ENCODE data around the gene SH3PXD2A.
"Not testable (repeated sequence)": the region's sequence is repeated elsewhere in the genome, so short reads cannot be mapped to it uniquely, and the experiment has no call there.

The SH3PXD2A gene

DNA sequence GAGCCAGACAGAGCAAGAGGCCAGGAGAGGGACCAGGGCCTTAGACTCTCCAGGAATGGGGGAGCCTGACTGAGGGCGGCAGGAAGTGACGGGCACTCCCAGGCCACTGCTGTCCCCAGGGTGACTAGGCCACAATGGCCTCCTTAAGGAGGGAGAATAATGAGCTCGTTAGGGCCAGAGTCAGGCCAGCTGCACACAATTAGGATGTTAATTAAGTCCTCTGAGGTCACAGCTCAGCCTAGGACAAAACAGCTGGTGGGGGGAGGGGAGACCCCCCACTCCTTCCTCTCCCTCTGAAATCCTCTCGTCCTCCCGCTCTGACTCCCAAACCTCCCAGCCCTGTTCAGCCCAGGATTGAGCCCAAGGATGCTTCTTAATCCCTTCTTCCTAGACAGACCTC lies 218.9 kb downstream of the SH3PXD2A start:
- TF ChIP-seq, protein P1, sequence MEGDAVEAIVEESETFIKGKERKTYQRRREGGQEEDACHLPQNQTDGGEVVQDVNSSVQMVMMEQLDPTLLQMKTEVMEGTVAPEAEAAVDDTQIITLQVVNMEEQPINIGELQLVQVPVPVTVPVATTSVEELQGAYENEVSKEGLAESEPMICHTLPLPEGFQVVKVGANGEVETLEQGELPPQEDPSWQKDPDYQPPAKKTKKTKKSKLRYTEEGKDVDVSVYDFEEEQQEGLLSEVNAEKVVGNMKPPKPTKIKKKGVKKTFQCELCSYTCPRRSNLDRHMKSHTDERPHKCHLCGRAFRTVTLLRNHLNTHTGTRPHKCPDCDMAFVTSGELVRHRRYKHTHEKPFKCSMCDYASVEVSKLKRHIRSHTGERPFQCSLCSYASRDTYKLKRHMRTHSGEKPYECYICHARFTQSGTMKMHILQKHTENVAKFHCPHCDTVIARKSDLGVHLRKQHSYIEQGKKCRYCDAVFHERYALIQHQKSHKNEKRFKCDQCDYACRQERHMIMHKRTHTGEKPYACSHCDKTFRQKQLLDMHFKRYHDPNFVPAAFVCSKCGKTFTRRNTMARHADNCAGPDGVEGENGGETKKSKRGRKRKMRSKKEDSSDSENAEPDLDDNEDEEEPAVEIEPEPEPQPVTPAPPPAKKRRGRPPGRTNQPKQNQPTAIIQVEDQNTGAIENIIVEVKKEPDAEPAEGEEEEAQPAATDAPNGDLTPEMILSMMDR (IDR thresholded peaks at IDR 0.05): no peak
- Histone ChIP-seq H3K4me3 (ENCODE audit: low read depth in 1 of 2, low read length in 1 of 2) (no peak overlapping the region), H3K4me1 (ENCODE audit: control insufficient read depth in 1 of 2, insufficient read depth in 1 of 2, low read depth in 1 of 2, low read length in 1 of 2) (no peaks in the 10 kb centered on the region), H3K9me3 (no peaks in the 10 kb centered on the region), H3K27me3 (no peaks in the 10 kb centered on the region), H3K27ac (no peak overlapping the region), H3K36me3 (no peaks in the 10 kb centered on the region)

- Histone ChIP-seq H3K36me3 (no peaks in the 10 kb centered on the region), H3K4me3 (ENCODE audit: low read depth in 1 of 2, low read length in 1 of 2) (no peak overlapping the region), H3K27me3 (no peaks in the 10 kb centered on the region), H3K9me3 (no peaks in the 10 kb centered on the region), H3K4me1 (ENCODE audit: control insufficient read depth in 1 of 2, insufficient read depth in 1 of 2, low read depth in 1 of 2, low read length in 1 of 2) (no peaks in the 10 kb centered on the region), H3K27ac (no peak overlapping the region)
- TF ChIP-seq, protein P1 (IDR thresholded peaks at IDR 0.05): no peak
Measured at GRCh38 chr10:103635580-103635979, 219.8 kb downstream of the SH3PXD2A start.

DNA sequence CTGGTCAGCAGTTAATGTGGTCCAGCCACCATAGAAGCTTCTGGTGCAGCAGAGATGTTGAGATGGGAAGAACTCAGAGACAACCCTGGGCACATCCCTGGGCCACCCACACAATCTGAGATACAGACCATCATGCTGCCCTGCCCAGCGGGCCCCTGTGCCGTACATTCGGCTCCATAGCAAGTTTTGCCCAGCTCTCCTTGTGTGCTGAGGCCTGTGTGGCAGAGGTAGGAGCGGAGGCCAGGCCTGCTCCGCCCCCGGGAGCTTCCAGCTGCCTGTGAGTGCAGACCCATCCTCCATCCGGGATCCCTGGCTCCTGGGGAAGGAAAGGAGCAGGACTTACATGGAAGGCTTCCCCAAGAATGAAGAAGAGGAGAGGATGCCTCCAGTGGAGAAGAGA lies 221.5 kb downstream of the SH3PXD2A start:
- Histone ChIP-seq H3K36me3 (no peaks in the 10 kb centered on the region), H3K4me1 (ENCODE audit: control insufficient read depth in 1 of 2, insufficient read depth in 1 of 2, low read depth in 1 of 2, low read length in 1 of 2) (no peaks in the 10 kb centered on the region), H3K27ac (no peak overlapping the region), H3K4me3 (ENCODE audit: low read depth in 1 of 2, low read length in 1 of 2) (no peak overlapping the region), H3K9me3 (no peaks in the 10 kb centered on the region), H3K27me3 (no peaks in the 10 kb centered on the region)
- TF ChIP-seq, protein P1 (IDR thresholded peaks at IDR 0.05): no peak

DNA sequence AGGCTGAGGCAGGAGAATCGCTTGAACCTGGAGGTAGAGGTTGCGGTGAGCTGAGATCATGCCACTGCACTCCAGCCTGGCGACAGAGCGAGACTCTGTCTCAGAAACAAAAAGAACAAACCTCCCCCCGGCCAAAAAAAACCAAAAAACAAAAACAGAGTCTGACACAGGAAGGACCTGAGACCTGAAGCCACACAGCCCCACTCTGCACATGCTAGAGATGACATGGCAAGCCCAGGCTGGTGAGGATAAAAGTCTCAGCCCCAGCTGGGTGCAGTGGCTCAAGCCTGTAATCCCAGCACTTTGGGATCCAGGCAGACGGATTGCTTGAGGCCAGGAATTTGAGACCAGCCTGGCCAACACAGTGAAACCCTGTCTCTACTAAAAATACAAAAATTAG lies 222.5 kb downstream of the SH3PXD2A start:
- not testable (repeated sequence) for H3K36me3 ChIP-seq; H3K9me3 ChIP-seq; H3K4me1 ChIP-seq (ENCODE audit: control insufficient read depth in 1 of 2, insufficient read depth in 1 of 2, low read depth in 1 of 2, low read length in 1 of 2); H3K27ac ChIP-seq; H3K4me3 ChIP-seq (ENCODE audit: low read depth in 1 of 2, low read length in 1 of 2); H3K27me3 ChIP-seq

DNA sequence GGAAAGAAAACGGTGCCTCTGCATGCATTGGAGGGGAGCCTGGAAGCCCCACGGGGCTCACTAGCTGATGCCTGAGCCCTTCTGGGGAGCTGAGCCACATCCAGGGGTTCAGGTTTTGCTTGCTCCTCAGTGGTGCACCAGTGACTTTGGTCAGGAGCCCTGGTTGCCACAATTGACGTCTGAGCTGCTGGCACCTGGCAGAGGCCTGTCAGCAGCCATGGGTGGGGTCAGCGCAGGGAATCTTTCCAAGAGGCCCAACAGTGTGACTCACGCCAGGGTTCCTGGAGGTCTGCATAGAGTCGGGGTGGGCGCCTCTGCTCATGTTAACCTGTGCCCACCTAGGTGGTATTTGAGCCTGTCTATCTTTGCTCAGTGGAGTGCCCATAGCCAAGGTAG lies 223.1 kb downstream of the SH3PXD2A start:
- TF ChIP-seq, protein P1 (IDR thresholded peaks at IDR 0.05): no peak
- Histone ChIP-seq H3K4me3 (ENCODE audit: low read depth in 1 of 2, low read length in 1 of 2) (no peak overlapping the region), H3K27me3 (no peaks in the 10 kb centered on the region), H3K36me3 (no peaks in the 10 kb centered on the region), H3K9me3 (no peaks in the 10 kb centered on the region), H3K4me1 (ENCODE audit: control insufficient read depth in 1 of 2, insufficient read depth in 1 of 2, low read depth in 1 of 2, low read length in 1 of 2) (no peaks in the 10 kb centered on the region), H3K27ac (no peak overlapping the region)

- no peak overlapping the region for H3K27ac ChIP-seq
- TF ChIP-seq, protein P1 (IDR thresholded peaks at IDR 0.05): no peak
- no peaks in the 10 kb centered on the region for H3K27me3 ChIP-seq
- H3K9me3 ChIP-seq: no peaks in the 10 kb centered on the region
- no peak overlapping the region for H3K4me3 ChIP-seq (ENCODE audit: low read depth in 1 of 2, low read length in 1 of 2)
- H3K4me1 ChIP-seq (ENCODE audit: control insufficient read depth in 1 of 2, insufficient read depth in 1 of 2, low read depth in 1 of 2, low read length in 1 of 2): no peaks in the 10 kb centered on the region
- H3K36me3 ChIP-seq: no peaks in the 10 kb centered on the region
Measured at GRCh38 chr10:103630156-103630555, 225.2 kb downstream of the SH3PXD2A start.

Measured in neutrophil (primary cell).